ENCODE results near the gene CYP21A2.

CYP21A2 gene

DNA sequence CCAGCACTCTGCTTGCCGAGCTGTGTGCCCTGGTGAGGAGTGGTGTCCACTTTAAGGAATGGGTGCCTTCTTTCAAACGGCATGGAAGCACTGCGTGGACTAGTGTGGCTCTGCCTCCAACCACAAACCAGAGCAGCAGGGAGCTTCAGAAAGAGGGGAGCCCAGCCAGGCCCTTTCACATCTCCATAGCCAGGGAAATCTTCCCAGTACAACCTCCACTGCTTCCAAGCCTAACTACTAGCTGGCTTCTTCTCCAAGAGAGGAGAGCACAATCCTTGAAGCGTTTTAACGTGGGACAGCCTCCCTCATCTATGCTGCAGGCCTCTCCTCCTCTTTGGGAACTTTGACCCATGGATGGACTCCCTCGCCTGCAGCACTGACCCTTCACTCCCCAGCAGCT, 44.3 kb downstream of the CYP21A2 start:
- TF ChIP-seq ZBTB7A (IDR thresholded peaks at IDR 0.05; ENCODE audit: low read depth), result no peak
- TF ChIP-seq MAX (IDR thresholded peaks at IDR 0.05), result no peak
- no peak for TF ChIP-seq CEBPB (IDR thresholded peaks at IDR 0.05)
- TF ChIP-seq CREB1 (IDR thresholded peaks at IDR 0.05; ENCODE audit: low read depth), result no peak
- no peak for TF ChIP-seq NFIC (IDR thresholded peaks at IDR 0.05)
- TF ChIP-seq TCF12 (IDR thresholded peaks at IDR 0.05; ENCODE audit: low read depth), result no peak
- no peak for TF ChIP-seq FOXM1 (IDR thresholded peaks at IDR 0.05; ENCODE audit: borderline replicate concordance, low read depth)
- TF ChIP-seq YY1 (IDR thresholded peaks at IDR 0.05; ENCODE audit: low read depth), result no peak
- no peak for TF ChIP-seq REST (IDR thresholded peaks at IDR 0.05; ENCODE audit: low read depth)

DNA sequence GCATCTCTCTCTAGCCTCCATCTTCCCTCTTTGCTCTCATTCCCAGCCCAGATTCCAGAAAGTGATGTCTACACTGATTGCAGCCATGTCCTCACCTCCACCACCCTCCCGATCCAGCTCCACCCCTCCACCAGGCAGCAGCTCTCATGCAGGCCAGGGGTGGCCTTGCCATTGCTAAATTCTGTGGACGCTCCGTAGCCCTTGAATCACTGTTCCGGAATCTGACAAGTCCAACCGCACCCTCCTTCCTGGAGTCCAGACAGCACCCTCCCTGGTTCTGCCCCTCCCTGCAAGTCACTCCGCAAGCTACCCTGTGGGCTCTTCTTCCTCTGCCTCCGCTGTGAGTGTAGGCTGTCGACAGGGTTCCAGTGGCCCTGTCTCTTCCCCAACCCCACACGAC, 44.7 kb downstream of the CYP21A2 start:
- TF ChIP-seq TCF12 (IDR thresholded peaks at IDR 0.05; ENCODE audit: low read depth) (no peak), REST (IDR thresholded peaks at IDR 0.05; ENCODE audit: low read depth) (no peak), FOXM1 (IDR thresholded peaks at IDR 0.05; ENCODE audit: borderline replicate concordance, low read depth) (no peak), USF1 (IDR thresholded peaks at IDR 0.05) (no peak), RAD21 (IDR thresholded peaks at IDR 0.05; ENCODE audit: low read depth) (no peak), EGR1 (IDR thresholded peaks at IDR 0.05) (no peak), YY1 (IDR thresholded peaks at IDR 0.05; ENCODE audit: low read depth) (no peak), EP300 (IDR thresholded peaks at IDR 0.05; ENCODE audit: borderline replicate concordance) (no peak), TEAD4 (IDR thresholded peaks at IDR 0.05) (no peak), CREB1 (IDR thresholded peaks at IDR 0.05; ENCODE audit: low read depth) (no peak), TAF1 (IDR thresholded peaks at IDR 0.05; ENCODE audit: low read depth) (no peak), ZBTB7A (IDR thresholded peaks at IDR 0.05; ENCODE audit: low read depth) (no peak), MAX (IDR thresholded peaks at IDR 0.05) (no peak), CEBPB (IDR thresholded peaks at IDR 0.05) (no peak), NFIC (IDR thresholded peaks at IDR 0.05) (no peak)

GRCh38 chr6:32083812-32084768, 45.9 kb downstream of the CYP21A2 start:
- TF ChIP-seq FOXM1 (IDR thresholded peaks at IDR 0.05; ENCODE audit: borderline replicate concordance, low read depth) (no peak), YY1 (IDR thresholded peaks at IDR 0.05; ENCODE audit: low read depth) (no peak)

- no peak for TF ChIP-seq ZBTB7A (IDR thresholded peaks at IDR 0.05; ENCODE audit: low read depth)
- no peak for TF ChIP-seq CEBPB (IDR thresholded peaks at IDR 0.05)
- no peak for TF ChIP-seq REST (IDR thresholded peaks at IDR 0.05; ENCODE audit: low read depth)
These were observed 46.6 kb downstream of the CYP21A2 start for GRCh38 chr6:32084780-32085179.

DNA sequence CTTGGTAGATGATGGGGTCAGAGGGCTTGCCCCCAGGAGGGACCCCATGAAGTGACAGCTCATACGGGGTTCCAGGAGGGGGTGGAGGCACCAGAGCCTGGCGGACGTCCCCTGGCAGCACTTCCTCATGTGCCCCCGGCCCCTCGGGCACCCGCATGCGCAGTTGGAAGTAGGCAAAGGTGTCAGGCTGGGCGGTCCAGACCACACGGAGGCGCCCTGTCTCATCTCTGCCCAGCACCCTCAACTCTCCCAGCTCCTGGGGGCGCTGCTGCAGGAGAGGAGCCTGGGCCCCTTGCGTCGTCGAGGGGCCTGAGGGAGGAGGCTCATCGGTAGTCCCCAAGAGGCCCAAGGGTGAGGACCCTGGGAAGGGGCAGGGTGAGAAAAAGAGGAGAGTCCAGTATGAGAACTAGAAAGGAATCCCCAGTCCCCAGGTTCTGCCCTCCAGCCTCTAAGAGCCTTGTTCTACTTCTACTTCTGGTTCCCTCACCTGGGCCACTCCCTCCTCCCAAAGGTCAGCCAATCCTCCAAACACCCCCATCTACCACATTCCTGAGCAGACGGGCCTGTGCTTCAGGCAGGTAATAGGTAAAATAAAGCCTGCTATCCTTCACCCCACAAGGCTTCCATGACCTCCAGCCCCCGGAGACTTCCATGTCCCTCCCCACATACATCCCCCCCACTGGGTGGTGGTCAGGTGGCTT, 47.7 kb downstream of the CYP21A2 start:
- no peak for TF ChIP-seq TAF1 (IDR thresholded peaks at IDR 0.05; ENCODE audit: low read depth)
- TF ChIP-seq NFIC (IDR thresholded peaks at IDR 0.05), result no peak
- TF ChIP-seq ZBTB7A (IDR thresholded peaks at IDR 0.05; ENCODE audit: low read depth), result no peak
- TF ChIP-seq TCF12 (IDR thresholded peaks at IDR 0.05; ENCODE audit: low read depth), result no peak

Data from Ishikawa (cell line).